ENCODE data around the gene NT5C1A.

DNA sequence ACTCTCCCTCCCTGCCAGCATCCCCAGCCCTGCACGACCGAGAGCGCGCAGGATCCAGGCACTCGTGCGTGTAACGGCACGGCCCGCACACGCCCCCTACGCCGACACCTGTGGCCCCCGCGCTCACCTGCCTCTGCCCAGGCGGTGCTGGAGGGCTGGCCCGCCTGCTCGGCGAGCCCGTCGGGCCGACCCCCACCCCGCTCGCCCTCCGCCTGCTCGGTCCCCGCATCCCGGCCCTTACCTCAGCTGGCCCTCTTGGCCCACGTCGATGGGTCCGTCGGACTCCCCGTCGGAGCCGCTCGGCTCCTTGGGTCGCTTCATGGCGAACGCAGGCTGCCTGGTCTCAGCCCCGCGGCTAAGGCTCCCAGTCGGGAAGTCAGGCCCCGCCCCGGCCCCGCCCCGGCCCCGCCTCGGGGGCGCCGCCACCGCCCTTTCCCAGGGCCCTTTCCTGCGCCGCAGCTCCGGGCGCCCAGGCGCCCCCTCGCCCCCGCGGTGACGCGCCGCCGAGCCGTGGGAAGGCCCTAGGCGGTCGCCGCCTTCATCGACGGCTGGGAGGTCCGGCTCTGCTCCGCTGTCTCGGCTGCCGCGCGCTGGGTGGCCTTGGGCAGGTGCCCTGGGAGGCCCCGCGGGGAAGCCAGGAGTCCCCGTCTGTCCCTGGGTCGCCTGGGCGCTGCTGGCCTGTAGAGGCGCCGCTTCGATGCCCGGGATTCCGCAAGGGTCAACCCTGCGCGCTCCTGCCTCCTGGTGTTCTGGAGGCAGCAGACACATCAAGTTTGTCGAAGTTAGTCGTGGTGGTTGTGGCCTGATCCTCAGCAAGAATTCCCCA is 32.4 kb downstream of the NT5C1A start, which contains the start of gene HEYL:
- no peak for TF ChIP-seq EP300 (IDR thresholded peaks at IDR 0.05; ENCODE audit: borderline replicate concordance)
- no peak for TF ChIP-seq CEBPB (IDR thresholded peaks at IDR 0.05)
- TF ChIP-seq, protein P1, sequence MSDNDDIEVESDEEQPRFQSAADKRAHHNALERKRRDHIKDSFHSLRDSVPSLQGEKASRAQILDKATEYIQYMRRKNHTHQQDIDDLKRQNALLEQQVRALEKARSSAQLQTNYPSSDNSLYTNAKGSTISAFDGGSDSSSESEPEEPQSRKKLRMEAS (IDR thresholded peaks at IDR 0.05) = peak; percentile 37
- TF ChIP-seq CREB1 (IDR thresholded peaks at IDR 0.05; ENCODE audit: low read depth) = no peak
- peak; percentile 25; the same call in 1 of the 2 replicates for TF ChIP-seq RAD21 (IDR thresholded peaks at IDR 0.05; ENCODE audit: low read depth)
- TF ChIP-seq, protein P2, sequence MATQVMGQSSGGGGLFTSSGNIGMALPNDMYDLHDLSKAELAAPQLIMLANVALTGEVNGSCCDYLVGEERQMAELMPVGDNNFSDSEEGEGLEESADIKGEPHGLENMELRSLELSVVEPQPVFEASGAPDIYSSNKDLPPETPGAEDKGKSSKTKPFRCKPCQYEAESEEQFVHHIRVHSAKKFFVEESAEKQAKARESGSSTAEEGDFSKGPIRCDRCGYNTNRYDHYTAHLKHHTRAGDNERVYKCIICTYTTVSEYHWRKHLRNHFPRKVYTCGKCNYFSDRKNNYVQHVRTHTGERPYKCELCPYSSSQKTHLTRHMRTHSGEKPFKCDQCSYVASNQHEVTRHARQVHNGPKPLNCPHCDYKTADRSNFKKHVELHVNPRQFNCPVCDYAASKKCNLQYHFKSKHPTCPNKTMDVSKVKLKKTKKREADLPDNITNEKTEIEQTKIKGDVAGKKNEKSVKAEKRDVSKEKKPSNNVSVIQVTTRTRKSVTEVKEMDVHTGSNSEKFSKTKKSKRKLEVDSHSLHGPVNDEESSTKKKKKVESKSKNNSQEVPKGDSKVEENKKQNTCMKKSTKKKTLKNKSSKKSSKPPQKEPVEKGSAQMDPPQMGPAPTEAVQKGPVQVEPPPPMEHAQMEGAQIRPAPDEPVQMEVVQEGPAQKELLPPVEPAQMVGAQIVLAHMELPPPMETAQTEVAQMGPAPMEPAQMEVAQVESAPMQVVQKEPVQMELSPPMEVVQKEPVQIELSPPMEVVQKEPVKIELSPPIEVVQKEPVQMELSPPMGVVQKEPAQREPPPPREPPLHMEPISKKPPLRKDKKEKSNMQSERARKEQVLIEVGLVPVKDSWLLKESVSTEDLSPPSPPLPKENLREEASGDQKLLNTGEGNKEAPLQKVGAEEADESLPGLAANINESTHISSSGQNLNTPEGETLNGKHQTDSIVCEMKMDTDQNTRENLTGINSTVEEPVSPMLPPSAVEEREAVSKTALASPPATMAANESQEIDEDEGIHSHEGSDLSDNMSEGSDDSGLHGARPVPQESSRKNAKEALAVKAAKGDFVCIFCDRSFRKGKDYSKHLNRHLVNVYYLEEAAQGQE (IDR thresholded peaks at IDR 0.05; ENCODE audit: low read depth) = no peak
- peak; percentile 88 for TF ChIP-seq ZBTB7A (IDR thresholded peaks at IDR 0.05; ENCODE audit: low read depth)
- TF ChIP-seq TEAD4 (IDR thresholded peaks at IDR 0.05) = peak; percentile 29; the same call in 1 of the 2 replicates
- TF ChIP-seq, protein P3, sequence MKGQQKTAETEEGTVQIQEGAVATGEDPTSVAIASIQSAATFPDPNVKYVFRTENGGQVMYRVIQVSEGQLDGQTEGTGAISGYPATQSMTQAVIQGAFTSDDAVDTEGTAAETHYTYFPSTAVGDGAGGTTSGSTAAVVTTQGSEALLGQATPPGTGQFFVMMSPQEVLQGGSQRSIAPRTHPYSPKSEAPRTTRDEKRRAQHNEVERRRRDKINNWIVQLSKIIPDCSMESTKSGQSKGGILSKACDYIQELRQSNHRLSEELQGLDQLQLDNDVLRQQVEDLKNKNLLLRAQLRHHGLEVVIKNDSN (IDR thresholded peaks at IDR 0.05) = no peak
